ENCODE measurements around the gene CACNA1G.

CACNA1G gene

GRCh38 chr17:50565402-50566350 lies 5.2 kb downstream of the CACNA1G start:
- no peak for DNase-seq (ENCODE audit: low read depth in 4 of 4, low spot score in 1 of 4)

DNA sequence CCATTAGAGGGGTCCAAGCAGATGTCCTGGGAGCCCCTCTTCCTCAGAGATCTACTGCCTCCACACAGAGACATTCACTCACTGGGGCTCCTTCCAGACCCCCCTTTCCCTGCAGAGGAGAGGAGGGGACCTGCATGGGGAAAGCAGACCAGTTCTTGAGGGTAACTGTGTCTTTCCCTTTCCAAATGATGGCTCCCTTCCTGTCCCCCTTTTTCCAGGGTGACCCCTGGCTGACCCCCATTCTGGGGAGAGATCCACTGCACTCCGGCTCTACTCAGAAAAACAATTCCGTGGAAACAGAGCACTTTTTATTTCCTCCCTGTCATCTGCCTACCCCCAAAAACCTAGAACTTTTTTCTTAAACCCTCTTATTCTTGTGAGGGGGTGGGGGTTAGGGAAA lies 6.4 kb downstream of the CACNA1G start:
- DNase-seq (ENCODE audit: low read depth in 4 of 4, low spot score in 1 of 4): no peak

- no peak for DNase-seq (ENCODE audit: low read depth in 4 of 4, low spot score in 1 of 4)
Observed at GRCh38 chr17:50568659-50569058, 8.1 kb downstream of the CACNA1G start.

- no peak for DNase-seq (ENCODE audit: low read depth in 4 of 4, low spot score in 1 of 4)
Observed at GRCh38 chr17:50569592-50569991, 9.1 kb downstream of the CACNA1G start.

GRCh38 chr17:50570032-50570431 lies 9.5 kb downstream of the CACNA1G start:
- DNase-seq (ENCODE audit: low read depth in 4 of 4, low spot score in 1 of 4): no peak

DNA sequence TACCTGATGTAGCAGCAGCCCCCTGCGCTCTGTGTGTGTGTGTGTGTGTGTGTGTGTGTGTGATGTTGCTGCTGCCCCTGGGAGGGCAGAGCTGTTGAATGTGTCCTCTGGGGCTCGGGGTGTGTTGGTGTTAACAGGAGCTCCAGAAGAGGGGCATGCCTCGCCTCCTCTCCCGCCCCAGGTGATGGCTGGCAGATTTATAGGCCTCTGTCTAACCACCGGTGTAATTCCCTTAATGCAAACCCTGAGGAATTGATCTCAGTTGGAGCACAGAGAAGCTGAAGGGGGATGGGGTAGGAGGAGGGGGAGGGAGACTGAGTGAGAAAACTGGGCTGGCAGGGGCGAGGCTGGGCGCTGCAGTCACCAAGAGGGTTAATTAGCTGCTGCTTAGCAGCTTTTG lies 10.0 kb downstream of the CACNA1G start:
- no peak for DNase-seq (ENCODE audit: low read depth in 4 of 4, low spot score in 1 of 4)

GRCh38 chr17:50571681-50572080 lies 11.2 kb downstream of the CACNA1G start:
- DNase-seq (ENCODE audit: low read depth in 4 of 4, low spot score in 1 of 4): no peak

DNA sequence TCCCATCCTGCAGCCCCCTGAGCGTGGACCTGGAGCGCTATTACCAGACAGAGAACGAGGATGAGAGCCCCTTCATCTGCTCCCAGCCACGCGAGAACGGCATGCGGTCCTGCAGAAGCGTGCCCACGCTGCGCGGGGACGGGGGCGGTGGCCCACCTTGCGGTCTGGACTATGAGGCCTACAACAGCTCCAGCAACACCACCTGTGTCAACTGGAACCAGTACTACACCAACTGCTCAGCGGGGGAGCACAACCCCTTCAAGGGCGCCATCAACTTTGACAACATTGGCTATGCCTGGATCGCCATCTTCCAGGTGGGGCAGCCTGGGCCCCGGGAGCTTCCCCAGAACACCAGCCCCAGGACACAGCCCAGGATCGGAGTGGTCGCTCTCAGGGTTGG lies 12.0 kb downstream of the CACNA1G start:
- DNase-seq (ENCODE audit: low read depth in 4 of 4, low spot score in 1 of 4): no peak

- DNase-seq (ENCODE audit: low read depth in 4 of 4, low spot score in 1 of 4): no peak
Observed at GRCh38 chr17:50573866-50574611, 13.5 kb downstream of the CACNA1G start.

GRCh38 chr17:50575581-50576210 lies 15.2 kb downstream of the CACNA1G start:
- no peak for DNase-seq (ENCODE audit: low read depth in 4 of 4, low spot score in 1 of 4)

DNA sequence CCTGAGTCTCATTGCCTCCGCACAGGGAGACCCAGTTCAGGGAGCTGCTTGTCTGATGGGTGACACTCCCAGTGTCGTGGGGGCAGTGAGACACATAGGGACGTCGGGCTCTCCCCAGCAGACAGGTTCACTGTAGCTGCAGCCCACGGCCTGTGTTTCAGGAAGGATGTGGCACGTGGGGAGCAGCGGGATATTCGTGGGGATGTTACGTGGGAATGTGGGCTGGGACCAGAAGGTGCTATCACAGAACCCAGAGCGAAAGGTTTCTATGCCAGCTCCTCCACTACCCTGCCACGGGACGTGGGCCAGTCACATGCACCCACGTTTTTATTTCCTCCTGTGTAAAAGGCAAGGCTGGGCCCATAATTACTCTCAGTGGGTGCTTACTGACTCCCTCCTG lies 16.3 kb downstream of the CACNA1G start:
- DNase-seq (ENCODE audit: low read depth in 4 of 4, low spot score in 1 of 4): no peak

- no peak for DNase-seq (ENCODE audit: low read depth in 4 of 4, low spot score in 1 of 4)
Observed at GRCh38 chr17:50577451-50577954, 17.0 kb downstream of the CACNA1G start.

DNA sequence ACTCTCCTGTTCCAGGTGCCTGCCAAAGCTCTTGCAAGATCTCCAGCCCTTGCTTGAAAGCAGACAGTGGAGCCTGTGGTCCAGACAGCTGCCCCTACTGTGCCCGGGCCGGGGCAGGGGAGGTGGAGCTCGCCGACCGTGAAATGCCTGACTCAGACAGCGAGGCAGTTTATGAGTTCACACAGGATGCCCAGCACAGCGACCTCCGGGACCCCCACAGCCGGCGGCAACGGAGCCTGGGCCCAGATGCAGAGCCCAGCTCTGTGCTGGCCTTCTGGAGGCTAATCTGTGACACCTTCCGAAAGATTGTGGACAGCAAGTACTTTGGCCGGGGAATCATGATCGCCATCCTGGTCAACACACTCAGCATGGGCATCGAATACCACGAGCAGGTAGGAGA lies 17.7 kb downstream of the CACNA1G start:
- no peak for DNase-seq (ENCODE audit: low read depth in 4 of 4, low spot score in 1 of 4)

DNA sequence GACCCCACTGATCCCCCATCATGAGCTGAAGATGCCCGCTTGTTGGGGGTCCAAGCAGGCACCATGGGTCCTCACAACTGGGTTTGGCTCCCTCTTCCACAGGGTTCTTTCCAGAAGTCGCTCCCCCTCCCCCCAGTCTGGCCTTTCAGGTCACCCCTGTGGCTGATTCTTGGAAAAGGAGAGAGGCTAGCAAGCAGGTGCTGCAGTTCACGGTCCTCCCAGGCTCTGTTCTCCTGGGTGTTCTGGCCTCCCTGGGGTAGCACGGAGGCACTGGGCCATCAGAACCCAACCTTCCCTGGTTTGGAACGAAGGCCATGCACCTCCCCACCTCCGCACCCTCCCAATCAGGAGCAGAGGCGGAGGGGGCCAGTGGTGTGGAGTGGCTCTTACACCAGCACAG lies 18.9 kb downstream of the CACNA1G start:
- DNase-seq (ENCODE audit: low read depth in 4 of 4, low spot score in 1 of 4): no peak

DNA sequence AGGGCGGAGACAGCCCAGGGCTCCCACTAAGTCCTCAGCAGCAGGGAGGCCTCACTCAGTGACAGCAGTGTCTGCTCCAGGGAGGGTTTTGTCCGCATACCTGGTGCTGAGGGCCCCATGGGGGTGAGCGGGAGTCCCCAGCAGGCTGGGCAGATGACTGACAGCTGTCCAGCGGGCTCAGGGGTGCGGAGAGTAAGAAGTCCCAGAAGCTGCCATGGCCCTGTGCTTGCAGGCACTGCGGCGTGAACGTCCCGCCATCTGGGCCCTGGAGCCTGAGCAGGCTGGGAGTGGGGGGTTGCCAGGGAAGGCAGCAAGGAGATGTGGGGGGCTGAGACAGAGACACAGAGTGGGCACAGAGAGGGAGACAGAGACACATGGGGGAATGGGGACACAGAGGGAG lies 20.1 kb downstream of the CACNA1G start:
- no peak for DNase-seq (ENCODE audit: low read depth in 4 of 4, low spot score in 1 of 4)

DNA sequence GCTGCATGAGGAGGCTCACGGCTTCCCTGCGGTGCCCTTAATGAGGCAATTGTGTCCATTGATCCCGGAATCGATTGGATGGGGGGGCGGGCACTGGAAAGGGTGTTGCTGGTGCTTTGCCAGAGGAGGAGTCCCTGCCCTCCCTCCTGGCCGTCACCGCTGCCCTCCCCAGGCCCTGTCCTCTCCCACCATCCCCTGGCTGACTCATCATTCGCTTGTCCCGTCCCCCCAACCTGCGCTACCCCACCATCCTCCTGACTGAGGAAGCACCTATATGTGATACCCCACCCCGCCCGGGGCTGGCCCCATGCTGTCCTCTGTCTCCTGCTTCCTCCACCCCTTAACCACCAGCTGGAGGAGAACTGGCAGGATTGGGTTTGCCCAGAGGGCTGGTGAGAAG lies 20.8 kb downstream of the CACNA1G start:
- DNase-seq (ENCODE audit: low read depth in 4 of 4, low spot score in 1 of 4): no peak

DNA sequence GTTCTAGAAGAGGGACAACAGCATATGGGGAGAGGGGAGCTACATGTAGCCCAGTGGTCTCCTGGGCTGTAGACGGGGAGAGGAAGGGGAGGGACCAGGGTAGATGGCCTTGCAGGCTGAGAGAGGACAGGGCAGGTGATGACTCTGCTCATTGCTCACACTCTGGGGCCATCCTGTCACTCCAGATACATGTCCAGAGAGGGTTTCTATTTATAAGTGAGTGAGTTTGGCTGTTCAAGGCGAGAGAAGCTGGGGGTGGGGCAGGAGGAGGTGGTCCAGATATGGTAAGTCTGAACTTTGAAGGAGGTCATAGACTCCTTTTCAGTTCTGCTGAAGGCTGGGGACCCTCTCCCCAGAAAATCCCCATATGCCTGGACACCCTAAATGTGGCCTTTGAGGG lies 22.2 kb downstream of the CACNA1G start:
- DNase-seq (ENCODE audit: low read depth in 4 of 4, low spot score in 1 of 4): no peak

- DNase-seq (ENCODE audit: low read depth in 4 of 4, low spot score in 1 of 4): no peak
Observed at GRCh38 chr17:50583641-50584040, 23.1 kb downstream of the CACNA1G start.

DNA sequence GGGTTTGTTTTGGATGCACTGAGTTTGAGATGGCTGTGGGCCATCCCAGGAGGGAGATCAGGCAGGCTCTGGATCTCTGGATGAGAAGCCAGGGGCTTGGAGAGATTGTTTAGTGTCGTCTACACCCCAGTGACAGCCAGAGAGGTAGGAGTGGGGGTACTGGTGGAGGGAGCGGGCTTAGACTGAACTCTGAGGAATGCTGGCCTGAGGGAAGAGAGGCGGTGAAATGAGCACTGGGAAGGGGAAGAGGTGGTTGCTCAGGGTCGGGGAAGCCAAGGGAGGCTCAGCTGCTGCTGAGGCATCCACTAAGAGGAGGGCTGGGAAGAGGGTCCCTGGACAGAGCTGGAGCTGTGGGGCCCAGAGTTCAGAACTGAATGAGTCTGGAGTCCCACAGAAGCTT lies 23.6 kb downstream of the CACNA1G start:
- no peak for DNase-seq (ENCODE audit: low read depth in 4 of 4, low spot score in 1 of 4)

DNA sequence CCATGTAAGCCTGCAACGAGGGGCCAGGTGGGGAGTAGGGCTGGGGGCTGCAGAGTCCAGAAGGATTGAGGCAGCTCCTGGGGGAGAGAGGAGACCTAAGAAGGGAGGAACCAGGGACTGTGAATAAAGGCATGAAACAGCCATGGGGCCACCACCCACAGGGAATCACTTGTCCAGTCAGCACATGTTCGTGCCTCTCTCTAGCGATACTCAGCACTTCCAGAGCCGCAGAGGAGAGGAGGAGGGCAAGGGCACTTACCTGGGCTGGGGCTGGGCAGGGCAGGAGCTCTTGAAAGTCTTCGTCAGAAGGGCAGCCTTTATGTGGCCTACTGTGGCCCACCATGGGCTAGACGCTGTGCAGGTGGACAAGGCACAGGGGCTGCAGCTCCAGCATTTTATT lies 24.2 kb downstream of the CACNA1G start:
- no peak for DNase-seq (ENCODE audit: low read depth in 4 of 4, low spot score in 1 of 4)

- DNase-seq (ENCODE audit: low read depth in 4 of 4, low spot score in 1 of 4): no peak
Observed at GRCh38 chr17:50585346-50585745, 24.8 kb downstream of the CACNA1G start.

DNA sequence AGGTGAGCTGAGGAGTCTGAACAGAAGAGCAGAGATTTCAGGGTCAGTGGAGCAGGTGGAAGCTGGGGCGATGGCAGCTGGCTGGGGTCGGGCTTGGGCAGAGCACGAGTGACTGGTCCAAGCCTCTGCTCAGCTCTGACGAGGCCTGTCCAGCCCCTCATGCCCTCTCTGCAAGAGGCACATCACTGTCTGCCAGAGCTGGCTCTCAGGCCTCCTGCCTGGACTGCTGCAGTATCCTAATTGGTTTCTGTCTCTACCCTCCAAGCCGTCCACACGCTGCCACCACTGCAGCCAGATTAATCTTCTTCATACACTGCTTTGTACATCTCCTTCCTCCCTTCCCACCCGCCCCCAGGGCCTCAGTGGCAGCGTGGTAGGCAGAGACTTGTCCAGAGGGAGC lies 25.4 kb downstream of the CACNA1G start:
- no peak for DNase-seq (ENCODE audit: low read depth in 4 of 4, low spot score in 1 of 4)

Measured in stimulated activated CD4-positive, alpha-beta T cell treated with anti-CD3 and anti-CD28 coated beads, Interleukin-1b, Interleukin-23, amount 100 ng/mL, for 24 hours (primary cell).